ENCODE data around the gene SRCIN1.

Gene SRCIN1

GRCh38 chr17:38598536-38598935 lies 7.2 kb downstream of the SRCIN1 start:
- peak; percentile 73 for DNase-seq (ENCODE audit: low read depth)

GRCh38 chr17:38597375-38597774 lies 8.4 kb downstream of the SRCIN1 start:
- no peak for DNase-seq (ENCODE audit: low read depth)

GRCh38 chr17:38596651-38597050 lies 9.1 kb downstream of the SRCIN1 start:
- DNase-seq (ENCODE audit: low read depth), result no peak

DNA sequence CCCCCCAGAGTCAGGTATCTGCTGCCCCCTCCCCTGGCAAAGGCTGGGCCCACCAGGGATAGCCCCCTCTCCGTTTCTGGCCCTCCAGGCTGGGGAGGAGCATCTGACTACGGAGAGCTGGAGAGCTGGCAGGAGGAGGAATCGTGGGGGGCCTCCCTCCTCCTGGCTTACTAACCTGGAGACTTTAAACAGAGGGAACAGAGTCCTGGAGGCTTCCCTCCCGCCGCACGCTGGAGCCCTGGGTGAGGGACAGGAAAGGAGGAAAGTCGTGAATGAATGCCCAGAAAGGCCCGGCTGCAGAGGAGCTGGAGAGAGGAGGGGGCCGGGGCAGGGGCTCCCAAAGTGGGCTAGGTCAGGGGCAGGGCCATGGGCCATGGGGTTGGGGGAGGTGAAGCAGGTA lies 9.9 kb downstream of the SRCIN1 start:
- no peak for DNase-seq (ENCODE audit: low read depth)

DNA sequence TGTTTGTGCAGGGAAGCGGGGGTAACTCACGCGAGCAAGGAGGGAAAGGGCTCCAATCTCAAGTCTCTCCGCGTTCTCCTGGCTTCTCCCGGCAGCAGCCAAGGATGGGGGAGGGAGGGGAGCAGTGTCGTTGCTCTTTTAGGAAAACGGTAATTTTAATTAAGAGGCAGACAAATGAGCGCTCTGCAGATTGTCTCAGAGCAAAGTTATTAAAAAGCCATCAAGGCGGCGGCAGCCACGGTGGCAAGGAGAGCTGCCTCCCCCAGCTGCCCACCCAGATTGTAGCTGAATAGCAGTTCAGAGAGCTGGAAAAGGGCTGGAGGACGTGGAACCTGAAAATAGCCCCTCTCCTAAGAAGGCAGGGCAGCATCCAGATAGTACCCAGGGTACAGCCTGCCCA lies 11.6 kb downstream of the SRCIN1 start:
- DNase-seq (ENCODE audit: low read depth), result no peak

DNA sequence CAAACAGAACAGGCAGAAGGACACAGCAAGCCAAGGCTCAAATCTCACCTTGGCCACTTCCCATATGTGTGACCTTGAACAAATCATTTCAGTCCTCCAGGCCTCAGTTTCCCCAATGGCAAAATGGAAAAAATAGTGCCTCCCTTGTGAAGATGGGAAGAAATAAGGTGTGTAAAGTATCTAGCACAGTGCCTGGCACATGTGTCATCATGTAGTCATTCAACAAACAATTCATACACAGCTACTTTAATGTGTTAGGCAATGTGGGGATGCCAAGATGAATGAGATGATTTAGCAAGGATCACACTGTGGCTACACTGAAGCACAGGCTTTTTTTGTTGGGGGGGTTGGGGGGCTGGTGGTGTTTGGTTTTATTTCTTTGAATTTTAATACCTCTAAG lies 13.3 kb downstream of the SRCIN1 start:
- DNase-seq (ENCODE audit: low read depth), result no peak

DNA sequence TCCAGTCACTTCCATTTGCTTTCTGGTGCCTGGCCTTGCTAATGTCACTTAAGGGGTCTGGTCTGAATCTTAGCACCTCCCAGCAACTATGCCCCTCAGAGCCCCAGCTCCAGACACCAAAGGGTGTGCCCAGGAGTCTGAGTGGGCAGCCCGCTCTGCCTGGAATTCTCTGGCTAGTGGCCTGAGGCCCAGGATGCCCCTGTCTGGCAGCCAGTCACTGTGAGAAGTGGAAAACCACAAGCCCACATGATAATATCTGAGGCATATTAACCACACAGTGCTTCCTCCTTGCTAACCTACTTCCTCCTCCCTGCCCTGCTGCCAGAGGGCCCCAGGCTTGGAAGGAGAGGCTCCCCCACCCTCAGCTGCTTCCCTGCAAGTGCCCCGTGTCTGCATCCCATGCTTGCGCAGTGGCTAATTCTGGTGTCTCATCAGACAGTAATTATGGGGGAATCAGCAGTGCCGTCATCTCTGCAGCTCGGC lies 14.0 kb downstream of the SRCIN1 start:
- DNase-seq (ENCODE audit: low read depth), result peak; percentile 55

DNA sequence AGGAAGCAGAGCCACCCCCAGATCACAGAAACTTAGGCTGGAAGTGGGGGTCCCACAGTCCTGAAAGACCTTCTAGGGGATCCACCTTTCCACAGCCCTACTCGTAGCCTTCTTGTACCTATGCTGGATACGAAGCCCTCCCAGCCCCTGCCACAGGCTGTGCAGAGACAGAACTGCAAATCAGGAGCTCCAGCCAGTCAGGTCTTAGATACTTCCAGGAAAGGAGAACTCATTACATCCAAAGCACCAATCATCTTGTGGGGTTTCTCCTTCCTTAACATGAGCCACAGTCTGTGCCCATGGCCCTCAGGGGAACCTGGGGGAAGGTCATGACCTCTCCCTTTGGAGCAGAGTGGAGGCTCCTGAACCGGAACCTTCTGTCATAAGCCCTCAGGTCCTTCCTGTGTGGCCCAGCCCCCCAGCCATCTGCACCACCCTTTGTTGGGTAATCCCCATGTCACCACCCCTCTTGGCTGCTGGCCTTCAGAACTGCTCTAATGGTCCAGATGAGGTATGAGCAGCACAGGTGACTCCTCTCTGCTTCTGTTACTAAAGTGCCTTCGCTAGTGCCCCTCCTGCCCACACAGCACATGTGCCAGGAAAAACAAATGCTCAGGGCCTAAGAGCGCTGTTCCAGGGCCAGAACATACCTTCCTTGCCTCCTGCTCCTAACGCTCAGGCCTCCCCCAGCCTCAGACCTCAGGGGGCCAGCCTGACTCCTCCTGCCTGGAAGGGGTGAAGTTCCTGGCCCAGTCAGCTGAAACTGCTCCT lies 14.6 kb downstream of the SRCIN1 start:
- peak; percentile 10 for DNase-seq (ENCODE audit: low read depth)

DNA sequence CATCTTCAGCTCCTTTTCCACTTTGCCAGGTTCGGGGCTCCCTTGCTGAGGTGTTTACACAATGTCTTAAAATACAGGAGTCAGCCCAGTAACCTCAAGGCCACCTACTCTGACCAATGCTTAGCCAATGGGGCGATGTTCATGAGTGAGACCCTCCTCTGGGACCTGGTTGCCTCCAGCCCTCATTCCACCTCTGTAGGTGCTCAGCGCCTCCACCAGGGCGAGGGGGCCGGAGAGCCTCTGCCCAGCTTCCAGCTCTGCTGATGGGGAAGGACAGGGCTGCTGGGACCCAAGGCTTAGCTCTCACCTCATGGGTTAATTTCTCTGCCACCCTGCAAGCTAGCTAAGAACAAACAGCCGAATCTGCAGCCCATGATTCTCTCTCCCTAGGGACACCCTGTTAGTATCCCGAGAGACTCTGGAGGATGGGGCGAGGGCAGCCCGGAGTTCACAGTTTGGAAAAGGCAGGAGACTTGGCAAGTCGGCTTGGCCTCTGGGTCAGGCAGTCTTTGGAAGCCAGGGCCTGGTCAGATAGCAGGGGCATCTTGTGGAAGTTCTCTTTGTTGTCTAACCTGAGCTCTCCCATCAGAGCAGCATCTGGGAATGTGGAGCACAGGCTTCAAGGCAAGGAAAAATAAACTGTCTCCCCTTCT lies 16.2 kb downstream of the SRCIN1 start:
- DNase-seq (ENCODE audit: low read depth), result no peak

DNA sequence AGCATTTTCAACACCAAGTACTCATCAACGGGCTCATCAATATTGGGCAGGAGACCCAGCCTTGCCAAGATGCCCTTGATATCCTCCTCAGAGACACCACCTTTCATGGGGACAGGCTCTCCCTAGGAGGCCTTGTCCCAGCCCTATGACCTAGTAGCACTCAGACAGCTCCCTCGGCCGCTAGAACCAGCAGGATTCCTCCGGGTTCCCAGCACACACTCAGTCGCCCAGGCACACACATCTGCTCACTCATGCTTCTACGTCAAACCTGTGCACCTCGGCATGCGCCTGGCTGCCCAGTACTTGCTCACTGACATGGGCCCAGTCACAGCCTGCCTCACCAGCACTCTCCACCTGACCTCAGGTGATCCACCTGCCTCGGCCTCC lies 17.0 kb downstream of the SRCIN1 start:
- no peak for DNase-seq (ENCODE audit: low read depth)

DNA sequence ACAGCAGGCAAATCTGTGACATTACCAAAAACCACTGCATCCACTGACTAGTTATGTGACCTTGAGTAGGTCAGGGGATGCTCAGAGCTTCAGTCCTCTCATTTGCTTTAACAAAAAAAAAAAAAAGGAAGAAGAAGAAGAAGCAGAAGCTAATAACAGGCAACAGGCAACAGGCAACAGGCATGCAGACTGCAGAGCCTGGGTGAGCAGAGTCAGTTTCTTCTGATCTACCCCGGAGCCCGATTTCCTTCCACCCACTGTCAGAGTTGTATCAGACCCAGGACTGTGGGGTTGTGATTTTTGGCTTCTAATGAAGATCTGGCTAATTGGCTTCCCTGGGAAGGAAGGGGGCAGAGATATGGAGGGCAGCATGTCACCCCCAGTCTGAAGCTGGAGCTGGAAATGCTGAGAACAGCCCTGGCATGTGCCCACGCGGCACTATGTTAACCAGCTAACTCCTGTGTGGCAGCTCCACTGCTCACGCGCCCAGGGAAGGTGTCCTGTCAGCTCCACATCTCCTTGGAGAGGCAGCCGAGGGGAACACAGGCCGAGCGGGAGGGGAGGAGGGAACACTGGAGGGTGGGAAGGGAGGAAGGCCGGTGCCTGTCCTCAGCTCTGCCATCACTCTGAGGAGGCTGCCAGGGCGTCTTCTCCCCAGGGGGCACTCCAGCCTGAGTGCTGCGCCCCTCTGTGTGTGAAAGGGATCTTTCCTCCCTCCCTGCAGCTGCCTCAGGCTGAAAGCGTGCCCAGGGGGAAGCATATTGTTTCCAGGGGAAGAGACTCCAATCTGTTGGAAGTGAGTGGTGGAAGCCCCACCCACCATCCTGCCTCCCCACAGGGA lies 17.6 kb downstream of the SRCIN1 start:
- no peak for DNase-seq (ENCODE audit: low read depth)

- DNase-seq (ENCODE audit: low read depth), result no peak
Measured at GRCh38 chr17:38587203-38587602, 18.5 kb downstream of the SRCIN1 start.

DNA sequence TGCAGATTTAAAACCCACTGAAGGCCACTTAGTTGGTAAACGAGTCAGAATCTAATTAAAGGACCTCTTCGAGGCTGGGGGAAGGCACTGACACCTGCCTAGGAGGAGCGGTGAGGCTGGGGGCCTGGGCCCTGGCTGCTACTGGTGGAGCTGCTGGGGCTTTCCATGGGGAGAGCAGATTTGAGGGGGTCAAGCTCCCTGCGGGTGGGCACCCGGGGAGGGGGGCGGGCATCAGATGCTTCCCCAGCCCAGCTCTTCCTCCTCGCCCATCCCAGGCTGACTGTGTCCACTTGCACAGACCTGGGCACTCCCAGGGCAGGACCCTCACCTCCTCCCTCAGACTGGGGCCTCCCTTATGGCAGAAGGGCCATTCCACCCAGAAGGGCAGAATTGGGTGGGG lies 19.0 kb downstream of the SRCIN1 start:
- no peak for DNase-seq (ENCODE audit: low read depth)

GRCh38 chr17:38585918-38586529 lies 19.7 kb downstream of the SRCIN1 start:
- no peak for DNase-seq (ENCODE audit: low read depth)

GRCh38 chr17:38585056-38585917 lies 20.5 kb downstream of the SRCIN1 start:
- no peak for DNase-seq (ENCODE audit: low read depth)

DNA sequence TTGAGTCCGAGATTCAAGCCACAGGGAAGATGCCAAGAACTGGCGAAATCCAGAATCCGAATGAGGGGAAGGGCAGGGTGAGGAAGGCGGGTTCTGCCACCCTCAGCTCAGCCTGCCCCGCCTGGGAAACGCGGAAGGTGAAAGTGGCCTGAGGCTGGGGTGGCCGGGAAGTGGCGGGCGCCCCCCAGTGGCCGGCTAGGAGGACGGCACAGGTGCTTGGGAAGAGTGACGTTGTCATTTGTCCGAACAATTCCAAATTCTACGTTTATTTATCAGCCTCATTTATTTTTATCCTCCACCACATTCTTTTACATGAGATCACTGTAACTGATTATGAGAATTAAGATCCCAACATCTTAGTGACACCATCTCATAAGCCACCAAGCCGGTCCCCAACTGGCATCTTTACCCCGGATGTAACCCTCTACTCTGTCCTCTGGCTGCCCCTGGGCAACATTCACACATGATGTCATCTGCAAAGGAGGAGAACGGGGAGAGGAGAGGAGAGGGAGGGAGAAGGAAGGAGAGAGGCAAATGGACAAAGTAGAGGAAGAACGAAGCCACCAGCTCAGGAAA lies 21.3 kb downstream of the SRCIN1 start:
- peak; percentile 64 for DNase-seq (ENCODE audit: low read depth)

DNA sequence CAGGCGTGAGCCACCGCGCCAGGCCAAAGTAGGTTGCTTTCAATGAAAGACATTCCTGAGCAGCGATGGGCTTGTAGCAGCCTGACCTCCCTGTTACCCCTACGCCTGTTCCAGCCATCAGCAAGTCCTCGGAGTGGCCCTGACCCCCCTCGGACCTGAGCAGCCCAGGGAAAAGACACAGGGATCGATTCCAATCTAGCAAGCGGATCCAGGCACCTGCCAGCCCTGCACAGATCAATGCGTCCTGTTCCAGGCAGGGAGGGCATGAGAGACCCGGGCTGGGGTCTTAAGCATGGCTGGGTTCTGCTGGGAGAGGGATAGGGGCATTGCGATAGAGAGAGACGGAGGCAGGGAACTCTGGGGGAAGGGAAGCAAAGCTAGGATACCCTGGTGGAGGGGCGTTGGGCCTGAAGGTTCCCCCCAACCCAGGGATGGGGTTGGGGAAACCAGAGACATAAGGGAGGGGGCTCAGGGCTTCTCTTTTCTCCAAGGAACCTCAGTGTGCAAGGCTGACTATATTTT lies 21.9 kb downstream of the SRCIN1 start:
- no peak for DNase-seq (ENCODE audit: low read depth)

GRCh38 chr17:38583176-38583575 lies 22.6 kb downstream of the SRCIN1 start:
- no peak for DNase-seq (ENCODE audit: low read depth)

- DNase-seq (ENCODE audit: low read depth), result no peak
Measured at GRCh38 chr17:38582069-38582468, 23.7 kb downstream of the SRCIN1 start.

DNA sequence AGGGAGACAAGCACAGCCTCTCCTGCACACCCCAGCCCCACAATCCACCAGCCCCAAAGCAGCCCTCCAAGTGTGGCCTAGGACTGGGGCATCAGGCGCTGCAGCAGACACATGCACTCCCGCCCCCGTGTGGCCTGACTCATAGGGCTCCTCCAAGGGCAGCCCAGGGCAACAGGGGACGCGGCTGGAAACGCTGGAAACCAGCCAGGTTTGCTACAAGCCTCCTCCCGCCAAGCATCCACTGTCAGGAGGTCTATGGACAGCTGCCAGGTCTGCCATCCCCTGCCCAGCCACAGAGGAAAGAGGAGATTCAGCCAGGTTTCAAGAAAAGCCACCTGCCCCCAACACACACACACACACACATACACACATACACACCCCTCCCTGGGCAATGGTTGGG lies 25.8 kb downstream of the SRCIN1 start:
- peak; percentile 45 for DNase-seq (ENCODE audit: low read depth)

DNA sequence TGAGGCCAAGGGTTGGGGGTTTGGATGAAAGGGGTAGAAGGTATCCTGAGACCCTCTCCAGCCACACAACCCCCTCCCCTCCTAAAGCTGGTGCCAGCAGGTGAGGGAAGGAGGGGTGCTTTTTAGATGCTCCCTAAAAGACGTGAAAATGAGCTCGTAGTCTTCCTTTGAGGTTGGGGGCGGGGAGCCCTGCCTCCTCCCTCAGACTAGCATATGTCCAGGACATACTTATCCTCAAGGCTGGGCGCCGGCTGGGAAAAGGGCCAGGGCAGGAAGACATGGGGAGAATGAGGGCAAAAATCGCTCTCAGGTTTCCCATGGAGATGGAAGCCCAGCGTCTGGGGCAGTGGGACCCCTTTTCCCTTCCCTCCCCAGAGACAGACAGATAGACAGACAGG lies 26.7 kb downstream of the SRCIN1 start:
- DNase-seq (ENCODE audit: low read depth), result no peak
